Urinary bladder (tissue), 4 donors: Measurements from ENCODE around the gene ARF5. TPM values are rescaled to one million over a fixed set of nuclear protein-coding genes. Genes with fewer than 3 reads are reported as not detected.

Experiments used
- DNase-seq: peaks from one replicate; pipeline ENCODE4 v3.0.0-alpha.2; 2015; ENCODE audit errors: extremely low spot score
- H3K27ac ChIP-seq: one replicate; pipeline ENCODE4 v1.5.1; 2013; ENCODE audit warnings: low read depth, mild to moderate bottlenecking, moderate library complexity
- H3K36me3 ChIP-seq: one replicate; pipeline ENCODE4 v1.6.1; 2013; ENCODE audit warnings: mild to moderate bottlenecking, moderate library complexity; ENCODE audit not compliant: insufficient read depth
- H3K4me1 ChIP-seq: one replicate; pipeline ENCODE4 v1.6.1; 2013; ENCODE audit warnings: mild to moderate bottlenecking, moderate library complexity; ENCODE audit not compliant: insufficient read depth
- H3K4me3 ChIP-seq: one replicate; pipeline ENCODE4 v1.5.1; 2013; ENCODE audit warnings: low read depth, low read length
- WGBS: extraction: QIAGEN DNeasy Blood & Tissue Kit; methylation state at CpG from one replicate; pipeline ENCODE4 v1.1.7; 2013; 5-methylcytosine and 5-hydroxymethylcytosine counted together
- polyA plus RNA-seq: library from polyadenylated mRNA; stranded (reverse); fragments of 200-250 nt; gene quantifications from one replicate; pipeline ENCODE4 v1.2.3, GENCODE V29; 2013
- total RNA-seq: library from RNA; depleted of rRNA; stranded (reverse); fragments of >200 nt; gene quantifications from one replicate; pipeline ENCODE4 v1.2.3, GENCODE V29; 2014
- donor health status: healthy with polysubstance abuse.
- donor health status: healthy.

Gene ARF5
- total and polyA plus RNA-seq, 2 donors = 66.0 to 187 TPM

DNA sequence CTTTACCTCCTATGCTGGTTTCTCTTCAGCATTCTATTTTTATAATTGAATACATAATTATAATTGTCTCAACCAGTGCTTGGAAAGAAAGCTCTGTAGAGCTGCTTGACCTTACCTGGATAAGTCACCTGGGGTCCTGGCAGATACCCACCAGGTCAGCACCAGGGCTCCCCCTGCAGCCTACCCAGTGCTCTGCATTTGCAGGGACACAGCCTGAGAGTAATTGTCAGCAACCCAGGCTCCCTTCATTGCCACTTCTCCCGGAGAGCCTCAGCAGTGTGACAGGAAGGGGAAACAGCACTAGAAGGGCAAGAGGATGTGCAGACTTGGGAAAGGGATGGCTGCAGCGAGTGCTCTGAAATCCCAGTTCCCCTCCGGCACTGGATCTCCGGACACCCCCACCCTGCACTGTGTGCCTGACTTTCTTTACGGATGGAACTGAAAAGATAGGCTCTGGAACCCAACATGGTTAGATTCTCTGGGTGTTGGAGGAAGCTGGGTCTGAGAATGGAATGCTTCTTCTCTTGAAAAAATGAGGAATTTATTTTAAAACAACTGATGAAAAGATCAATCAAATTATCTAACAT is 41.1 kb downstream of the ARF5 start:
- Histone ChIP-seq H3K36me3 (no peaks in the 10 kb centered on the region), H3K4me1 (no peaks in the 10 kb centered on the region), H3K27ac (no peak overlapping the region), H3K4me3 (no peak overlapping the region)
- 13% methylated on average over 5 of the region's 5 CpGs for WGBS
- no peak for DNase-seq

- Histone ChIP-seq H3K27ac (no peak overlapping the region), H3K36me3 (no peaks in the 10 kb centered on the region), H3K4me3 (no peak overlapping the region), H3K4me1 (no peaks in the 10 kb centered on the region)
- DNase-seq = no peak
- 76% methylated on average over 7 of the region's 7 CpGs for WGBS
These were observed 44.2 kb downstream of the ARF5 start for GRCh38 chr7:127632276-127632910.

DNA sequence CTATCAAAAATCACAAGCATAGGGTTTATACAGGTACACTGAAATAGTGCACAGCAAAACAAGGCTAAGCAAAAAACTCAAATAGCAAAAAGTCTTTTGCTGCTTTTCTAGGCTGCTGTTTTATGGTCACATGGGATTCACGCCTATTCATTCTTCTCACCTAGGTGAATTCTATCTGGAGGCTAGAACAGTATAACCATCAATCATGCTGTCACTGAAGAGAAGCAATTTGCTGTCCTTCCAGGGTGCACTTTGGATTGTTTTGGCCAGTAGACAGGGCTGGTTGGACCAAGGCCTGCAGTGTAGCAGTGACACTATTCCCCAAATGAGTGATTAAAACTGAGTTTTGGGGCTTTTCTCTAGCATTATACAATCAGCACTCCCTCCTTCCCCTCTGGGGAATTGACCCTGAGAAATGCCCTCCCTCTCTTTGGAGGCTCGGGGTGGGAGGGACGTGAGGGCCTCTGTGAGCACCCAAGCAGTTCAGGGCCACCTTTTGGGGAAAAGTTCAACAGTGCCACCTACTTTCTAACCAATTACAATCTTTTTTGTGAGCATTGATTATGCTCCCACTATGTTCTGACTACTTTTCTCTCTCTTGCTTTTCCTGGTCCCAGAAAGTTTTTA is 47.6 kb downstream of the ARF5 start:
- Histone ChIP-seq H3K4me3 (no peak overlapping the region), H3K36me3 (no peaks in the 10 kb centered on the region), H3K27ac (no peak overlapping the region), H3K4me1 (no peaks in the 10 kb centered on the region)
- WGBS = 52% methylated on average over 3 of the region's 3 CpGs
- no peak for DNase-seq

DNA sequence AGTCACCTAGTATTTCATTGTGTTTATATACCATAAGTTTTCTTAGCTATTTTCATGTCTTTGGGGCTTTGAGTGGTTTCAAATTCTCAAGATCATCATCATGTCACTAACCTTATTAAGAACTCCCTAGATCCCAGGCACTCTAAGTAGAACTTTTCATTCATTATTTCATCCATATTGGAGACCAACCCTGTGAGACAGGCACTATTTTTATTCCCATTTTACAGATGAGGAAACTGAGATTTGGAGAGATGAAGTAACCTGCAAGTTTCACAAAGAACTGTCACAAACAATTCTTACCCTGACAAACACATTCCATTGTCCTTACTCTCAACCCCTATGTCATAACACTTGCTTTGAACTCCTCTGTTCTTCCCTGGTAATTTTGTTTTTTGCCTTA is 50.0 kb downstream of the ARF5 start:
- Histone ChIP-seq H3K36me3 (no peaks in the 10 kb centered on the region), H3K4me3 (no peak overlapping the region), H3K27ac (no peak overlapping the region), H3K4me1 (no peaks in the 10 kb centered on the region)
- DNase-seq = no peak

Other genes starting within 250 kb of the ARF5 start
- gene ZNF800, start 195.7 kb upstream of the ARF5 start, total RNA-seq = 42.5 TPM
- gene ZNF800, start 195.7 kb upstream of the ARF5 start, polyA plus RNA-seq = 9.8 TPM
- gene GCC1, start 2.8 kb upstream of the ARF5 start, total RNA-seq = 9.5 TPM
- 10.4 TPM for gene GCC1, start 2.8 kb upstream of the ARF5 start, polyA plus RNA-seq
- 0.85 TPM for gene FSCN3, start 5.3 kb downstream of the ARF5 start, total RNA-seq
- gene FSCN3, start 5.3 kb downstream of the ARF5 start, polyA plus RNA-seq = 0.14 TPM
- not detected for gene PAX4, start 29.7 kb downstream of the ARF5 start, total RNA-seq
- not detected for gene PAX4, start 29.7 kb downstream of the ARF5 start, polyA plus RNA-seq
- gene SND1, start 63.8 kb downstream of the ARF5 start, total RNA-seq = 89.8 TPM
- gene SND1, start 63.8 kb downstream of the ARF5 start, polyA plus RNA-seq = 102 TPM